GM19239 (cell line): Measurements from ENCODE around the gene RHOH.

Source experiments
- DNase-seq: peaks from one replicate; pipeline ENCODE4 v3.0.0; 2011; ENCODE audit warnings: low spot score; ENCODE audit not compliant: insufficient read length
- FAIRE-seq: peaks from 2 replicates; lab custom pipeline; 2011; peaks lifted over from hg19 to GRCh38; lab: Jason Lieb, UNC

RHOH gene

GRCh38 chr4:40186665-40187014, 10.2 kb upstream of the RHOH start:
- FAIRE-seq (no peak), DNase-seq (no peak)

GRCh38 chr4:40187386-40187906, 9.4 kb upstream of the RHOH start:
- FAIRE-seq = peak; percentile 21
- no peak for DNase-seq

DNA sequence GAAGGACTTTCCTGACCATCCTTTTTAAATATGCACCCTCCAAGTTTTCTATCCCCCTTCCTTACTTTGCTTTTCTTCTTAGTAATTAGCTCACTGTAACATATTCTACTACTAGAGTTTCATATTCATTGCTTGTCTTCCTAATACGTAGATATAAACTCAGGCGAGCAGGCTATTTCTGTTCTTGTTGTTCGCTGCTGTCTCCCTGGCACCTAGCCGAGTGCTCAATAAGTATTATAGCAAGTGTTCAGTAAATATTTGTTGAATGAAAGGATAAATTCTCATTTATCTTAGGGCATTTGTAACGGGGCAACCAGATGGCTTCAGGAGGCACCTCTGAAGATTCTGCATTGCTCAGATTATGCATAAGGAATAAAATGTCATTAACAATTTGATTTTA, 6.8 kb upstream of the RHOH start:
- FAIRE-seq (no peak), DNase-seq (no peak)

DNA sequence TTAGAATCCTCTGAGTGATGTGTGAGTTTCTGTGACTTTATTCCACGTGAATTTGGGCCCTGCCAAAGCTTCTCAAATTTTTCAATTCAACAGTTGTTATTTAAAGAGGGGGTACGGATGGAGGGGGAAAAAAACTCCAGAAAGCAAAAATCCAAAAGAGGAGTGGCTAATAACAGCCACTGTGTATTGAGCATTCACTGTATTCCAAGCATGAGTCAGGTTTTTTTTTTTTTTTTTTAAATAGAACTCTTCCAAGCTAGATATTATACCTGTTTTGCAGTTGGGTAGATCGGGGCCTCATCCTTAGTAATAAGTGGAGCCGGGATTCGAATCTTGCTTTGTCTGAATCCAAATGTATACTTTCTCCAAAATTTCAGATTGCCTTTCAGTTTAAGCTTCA, 6.4 kb upstream of the RHOH start:
- FAIRE-seq (no peak), DNase-seq (no peak)

DNA sequence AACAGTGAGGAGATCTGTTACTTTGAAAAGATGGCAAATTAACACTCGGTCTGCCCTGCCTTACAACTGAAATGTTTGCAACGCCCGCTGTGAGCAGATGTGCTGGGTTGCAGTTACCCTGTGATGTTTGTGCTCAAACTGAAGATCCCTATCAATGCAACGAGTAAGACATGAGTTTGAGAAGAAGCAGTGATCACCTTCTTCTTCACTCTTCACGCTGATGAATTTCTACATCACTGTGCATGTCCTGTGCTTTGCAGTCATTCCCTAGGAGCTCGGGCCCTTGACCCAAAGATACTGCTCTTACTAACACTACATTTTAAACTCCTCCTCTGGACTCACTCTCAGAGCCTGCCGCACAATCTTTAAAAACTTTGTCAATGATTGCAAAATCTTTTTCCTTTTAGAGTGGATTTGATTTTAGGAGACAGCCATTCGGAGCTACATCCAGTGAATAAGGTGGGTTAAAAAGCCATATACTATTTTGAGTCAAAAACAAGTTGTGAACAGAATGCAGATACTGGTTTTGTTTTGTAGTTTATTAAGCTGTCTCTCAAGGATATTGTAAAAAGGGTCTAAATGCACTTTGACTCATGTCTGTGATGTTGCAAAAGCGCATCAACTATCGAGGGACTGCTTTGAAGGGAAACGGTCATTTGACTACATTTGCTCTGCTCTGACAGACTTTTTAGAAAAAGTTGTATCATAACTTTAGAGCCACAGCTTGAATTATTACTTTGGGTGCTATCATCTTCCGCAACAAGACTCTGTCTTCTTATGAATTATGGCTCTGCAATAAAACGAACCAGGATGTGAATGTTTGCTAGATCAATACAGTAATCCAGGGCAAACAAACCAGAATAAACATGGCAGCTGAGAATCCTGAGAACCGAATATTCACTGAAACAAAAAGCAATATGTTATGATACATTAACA, 5.7 kb upstream of the RHOH start:
- FAIRE-seq = peak; percentile 39
- DNase-seq = no peak

DNA sequence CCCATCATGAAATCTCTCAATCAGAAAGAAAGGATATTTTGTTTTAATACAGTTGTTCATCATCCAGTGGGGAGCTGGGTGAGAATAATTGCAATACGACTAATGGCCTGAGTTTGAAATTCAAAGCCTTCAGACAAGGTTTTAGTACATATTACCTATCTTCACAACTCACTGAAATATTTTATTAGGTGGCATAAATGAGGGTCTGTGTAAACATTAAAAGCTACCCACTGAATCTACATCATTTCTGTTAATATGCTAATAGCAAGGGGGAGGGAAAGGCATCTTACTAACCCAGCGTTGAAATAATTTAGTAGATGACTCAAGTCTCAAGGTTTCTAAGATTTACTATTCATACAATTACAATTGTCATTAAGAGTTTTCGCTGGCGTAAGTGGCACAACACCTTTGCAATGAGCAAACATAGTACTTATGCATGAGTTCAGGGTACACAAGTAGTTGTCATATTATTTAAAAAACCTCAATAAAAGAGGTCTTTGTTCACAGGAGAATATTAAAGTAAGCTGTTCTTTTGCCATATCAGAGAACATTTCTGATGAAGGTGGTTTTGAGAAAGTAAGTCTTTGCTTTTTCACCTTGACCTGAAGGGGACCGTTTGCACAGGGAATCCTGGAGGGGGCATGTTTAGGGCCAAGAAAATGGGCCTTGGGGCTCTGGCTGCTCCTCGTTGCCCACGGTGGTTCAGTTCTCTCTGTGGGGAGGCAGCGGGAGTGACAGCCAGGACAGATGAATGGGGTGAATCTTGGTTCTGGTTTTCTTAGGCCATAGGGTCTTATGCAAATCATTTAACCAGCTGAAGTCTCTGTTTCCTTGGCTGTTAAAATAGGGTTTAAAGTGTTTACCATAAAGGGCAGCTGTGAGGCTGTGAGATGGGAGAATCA, 4.5 kb upstream of the RHOH start:
- FAIRE-seq (peak; percentile 97), DNase-seq (no peak)

DNA sequence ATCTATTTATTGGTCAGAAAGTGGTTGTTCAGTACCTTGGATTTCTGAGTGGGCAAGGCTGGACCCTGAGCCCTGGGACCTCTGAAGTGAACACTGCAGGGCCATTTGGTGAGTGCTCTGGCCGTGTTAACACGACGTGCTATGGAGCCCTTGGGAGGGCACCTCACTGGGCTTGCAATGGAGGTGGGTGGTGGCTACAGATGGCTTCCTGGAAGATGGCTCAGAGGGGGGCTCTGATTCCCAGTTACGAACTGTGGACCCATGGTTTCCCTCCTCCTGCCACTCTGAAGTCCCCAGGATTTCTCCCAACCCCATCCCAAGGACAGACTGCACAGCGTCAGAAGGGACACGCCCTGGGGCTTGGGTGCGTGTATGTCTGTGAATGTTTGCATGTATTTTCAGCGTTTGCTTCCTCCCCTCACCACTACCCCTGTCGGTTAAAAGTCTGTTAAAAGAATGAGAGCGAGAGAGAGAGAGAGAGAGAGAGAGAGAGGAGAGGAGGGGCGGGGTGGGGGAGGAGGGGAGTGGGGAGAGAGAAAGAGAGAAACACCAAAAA, 3.7 kb upstream of the RHOH start:
- FAIRE-seq (no peak), DNase-seq (no peak)

- FAIRE-seq (no peak), DNase-seq (no peak)
Measured at GRCh38 chr4:40193578-40193977, 3.3 kb upstream of the RHOH start.

DNA sequence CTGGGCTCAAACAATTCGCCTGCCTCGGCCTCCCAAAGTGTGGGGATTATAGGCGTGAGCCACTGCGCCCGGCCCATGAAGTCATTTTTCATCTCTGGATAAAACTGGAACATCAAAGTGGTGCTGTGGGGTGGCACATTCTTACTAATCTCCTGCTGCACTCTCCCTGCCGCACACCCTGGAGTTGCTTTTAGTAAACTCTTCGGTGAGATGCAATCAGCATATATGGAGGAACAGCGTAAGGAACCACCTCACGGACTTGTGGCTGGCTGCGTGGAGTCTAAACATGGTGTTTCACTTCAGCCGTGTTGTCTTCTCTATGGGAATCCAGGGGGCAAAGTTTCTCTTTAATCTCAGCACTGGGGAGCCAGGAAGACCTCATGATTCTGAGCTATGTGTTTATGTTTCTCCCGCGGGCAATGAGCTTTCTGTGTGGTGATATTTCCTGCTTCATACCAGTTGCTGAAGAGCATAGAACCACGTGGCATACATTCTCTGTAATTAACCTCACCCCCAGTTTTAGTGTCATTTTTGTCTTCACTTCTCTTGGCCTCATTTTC, 2.1 kb upstream of the RHOH start:
- DNase-seq (no peak), FAIRE-seq (peak; percentile 96)

DNA sequence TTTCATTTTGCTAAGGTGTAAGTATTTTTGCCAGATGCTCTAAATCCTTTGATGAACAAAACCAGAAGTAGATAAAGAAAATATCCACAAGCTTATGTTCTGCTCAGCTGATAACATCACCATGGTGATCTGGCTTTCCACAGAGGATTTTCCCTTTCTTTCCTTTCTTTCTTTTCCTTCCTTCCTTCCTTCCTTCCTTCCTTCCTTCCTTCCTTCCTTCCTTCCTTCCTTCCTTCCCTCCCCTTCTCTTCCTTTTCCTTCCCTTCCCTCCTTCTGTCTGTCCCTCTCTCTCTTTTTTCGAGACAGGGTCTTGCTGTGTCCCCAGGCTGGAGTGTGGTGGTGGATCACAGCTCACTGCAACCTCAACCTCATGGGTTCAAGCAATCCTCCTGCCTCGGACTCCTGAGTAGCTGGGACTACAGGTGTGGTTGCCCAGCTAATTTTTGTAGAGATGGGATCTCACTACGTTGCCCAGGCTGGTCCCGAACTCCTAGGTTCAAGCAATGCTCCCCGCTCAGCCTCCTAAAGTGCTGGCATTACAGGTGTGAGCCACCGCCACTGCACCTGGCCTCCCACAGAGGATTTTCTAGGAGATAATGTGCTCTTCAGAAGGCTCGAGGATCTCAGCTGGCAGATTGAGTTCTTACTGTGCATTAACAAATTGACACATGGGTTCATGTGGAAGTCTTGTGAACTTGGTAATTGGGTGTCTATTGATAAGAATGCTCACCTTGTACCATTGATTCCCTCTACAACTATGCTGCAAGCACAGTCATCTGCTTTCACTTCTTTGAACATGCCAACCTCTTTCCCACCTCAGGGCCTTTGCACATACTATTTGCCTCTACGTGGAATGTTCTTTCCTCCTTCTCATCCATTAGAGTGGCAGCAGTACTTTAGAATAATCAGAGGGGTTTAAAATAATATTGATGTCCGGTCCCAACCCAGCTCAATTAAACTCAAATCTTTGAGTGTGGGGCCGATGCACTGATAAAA, 1.4 kb upstream of the RHOH start:
- FAIRE-seq (peak; percentile 85), DNase-seq (no peak)

DNA sequence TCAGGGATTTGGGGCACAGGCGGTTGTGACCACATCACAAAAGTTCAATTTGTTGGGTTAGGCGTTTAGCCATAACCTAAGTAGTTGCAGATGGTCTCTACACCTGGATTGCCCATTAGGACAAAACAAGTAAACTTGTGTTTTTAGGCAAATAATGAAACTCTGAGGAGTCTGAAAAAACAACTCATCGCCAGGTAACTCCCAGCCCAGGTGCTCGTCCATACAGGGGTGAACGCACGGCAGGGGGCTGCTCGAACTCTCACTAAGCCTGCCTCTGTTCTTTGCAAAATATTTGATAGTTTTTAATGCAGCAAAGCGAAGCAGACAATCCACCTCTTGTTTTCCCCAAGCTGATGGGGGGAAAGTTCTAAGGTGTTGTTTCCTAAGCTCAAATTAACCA, 559 bp upstream of the RHOH start:
- DNase-seq = no peak
- FAIRE-seq = no peak

GRCh38 chr4:40197879-40198689, 1.3 kb downstream of the RHOH start:
- DNase-seq = no peak
- FAIRE-seq = peak; percentile 90

DNA sequence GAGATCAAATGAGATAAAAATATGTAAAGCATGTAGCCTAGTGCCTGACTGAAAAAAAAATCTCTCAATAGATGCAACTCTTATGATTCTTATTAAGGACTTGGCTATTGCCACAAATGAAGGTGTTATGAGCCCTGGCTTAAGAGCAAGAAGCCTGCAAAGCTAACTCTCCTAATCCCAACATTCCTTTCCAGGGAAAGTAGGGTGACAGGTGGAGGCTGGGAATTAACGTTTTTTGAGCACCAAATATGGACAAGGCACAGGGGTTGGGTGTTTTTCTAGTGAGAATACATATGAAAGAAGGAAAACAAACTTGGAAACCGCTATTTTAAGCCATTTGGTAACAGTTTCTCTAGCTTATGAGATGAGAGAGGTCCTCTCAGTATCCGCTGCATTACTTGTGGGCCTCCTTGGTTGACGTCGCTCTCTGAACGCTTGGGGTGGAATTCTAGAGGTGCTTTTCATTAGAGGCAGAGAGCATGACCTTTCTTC, 2.4 kb downstream of the RHOH start:
- no peak for FAIRE-seq
- no peak for DNase-seq

DNA sequence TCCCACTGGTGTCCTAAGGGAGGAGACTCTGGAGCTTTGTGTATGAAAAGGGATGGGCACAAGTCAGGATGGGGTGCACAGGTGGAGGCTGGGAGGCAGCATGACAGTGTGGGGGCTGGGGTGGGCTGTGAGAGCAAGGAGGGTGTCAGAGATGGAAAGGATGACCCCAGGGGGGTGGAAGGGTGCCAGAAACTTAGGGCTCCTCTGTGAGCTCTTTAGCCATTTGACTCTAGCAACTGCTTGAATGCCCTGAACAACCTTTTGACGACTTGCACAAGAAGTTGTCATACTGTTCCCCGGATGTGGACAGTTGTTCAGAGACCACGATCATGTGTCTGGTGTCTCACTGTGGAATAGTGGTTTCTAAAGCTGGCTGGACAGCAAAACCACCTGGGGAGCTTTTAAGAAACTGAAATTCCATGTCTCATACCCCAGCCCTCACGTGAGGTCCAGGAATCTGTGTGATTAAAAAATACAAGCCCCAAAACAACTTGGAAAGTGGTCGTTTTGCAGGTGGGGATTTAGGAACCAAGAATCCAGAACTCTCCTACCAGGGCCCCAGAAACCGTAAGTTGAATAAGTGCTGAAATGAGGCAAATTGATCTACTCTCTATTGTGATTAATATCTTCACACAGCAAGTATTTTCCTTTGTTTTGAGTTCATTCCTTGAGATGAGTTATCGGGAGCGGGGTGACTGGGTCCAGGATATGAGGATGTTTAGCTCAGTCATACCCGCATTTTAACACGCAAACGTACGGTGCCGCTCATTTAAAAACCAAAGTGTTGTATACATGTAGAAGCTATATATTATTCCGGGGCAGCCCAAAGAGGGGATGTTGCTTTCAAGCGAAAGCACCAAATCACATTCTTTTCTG, 3.4 kb downstream of the RHOH start:
- FAIRE-seq (peak; percentile 99), DNase-seq (no peak)

GRCh38 chr4:40200875-40201801, 4.3 kb downstream of the RHOH start:
- FAIRE-seq (no peak), DNase-seq (no peak)

DNA sequence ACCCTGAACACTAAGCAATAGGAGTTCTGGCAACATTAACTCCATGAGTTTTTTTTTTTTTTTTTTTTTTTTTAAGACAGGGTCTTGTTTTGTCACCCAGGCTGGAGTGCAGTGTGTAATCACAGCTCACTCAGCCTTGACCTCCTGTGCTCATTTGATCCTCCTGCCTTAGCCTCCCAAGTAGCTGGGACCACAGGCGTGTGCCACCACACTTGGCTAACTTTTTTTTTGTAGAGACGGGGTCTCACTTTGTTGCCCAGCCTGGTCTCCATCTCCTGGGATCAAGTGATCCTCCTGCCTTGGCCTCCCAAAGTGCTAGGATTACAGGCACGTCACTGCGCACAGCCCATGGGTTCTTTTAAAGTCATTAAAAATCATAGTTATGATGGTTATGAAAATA, 5.1 kb downstream of the RHOH start:
- DNase-seq (no peak), FAIRE-seq (peak; percentile 28)
